H9 (cell line): ENCODE data around the gene GET3. TPM values are rescaled to one million over a fixed set of nuclear protein-coding genes. Genes with fewer than 3 reads are reported as not detected.

ENCODE experiments used
- DNase-seq: peaks from one replicate; pipeline ENCODE4 v3.0.0-alpha.2; 2017
- H2AFZ ChIP-seq: one replicate; pipeline ENCODE4 v1.6.1; 2013; ENCODE audit warnings: mild to moderate bottlenecking, low read length, control low read depth, moderate library complexity
- H2AK5ac ChIP-seq: 2 replicates; pipeline ENCODE4 v1.6.1; 2013; ENCODE audit warnings: low read length, control low read depth, mixed read lengths; ENCODE audit not compliant: insufficient read length
- H2BK120ac ChIP-seq: one replicate; pipeline ENCODE4 v1.6.1; 2013; ENCODE audit warnings: low read depth, mild to moderate bottlenecking, low read length, control low read depth, inconsistent platforms; ENCODE audit not compliant: poor library complexity, severe bottlenecking
- H2BK12ac ChIP-seq: 2 replicates; pipeline ENCODE4 v1.6.1; 2013; ENCODE audit warnings: low read length, control low read depth, mixed read lengths, low read depth; ENCODE audit not compliant: insufficient read length
- H2BK15ac ChIP-seq: 2 replicates; pipeline ENCODE4 v1.6.1; 2013; ENCODE audit warnings: low read depth, low read length, control low read depth
- H2BK20ac ChIP-seq: one replicate; pipeline ENCODE4 v1.6.1; 2013; ENCODE audit warnings: low read depth, mild to moderate bottlenecking, low read length, control low read depth, inconsistent platforms; ENCODE audit not compliant: poor library complexity, severe bottlenecking
- H2BK5ac ChIP-seq: 2 replicates; pipeline ENCODE4 v1.6.1; 2013; ENCODE audit warnings: low read length, control low read depth, mixed read lengths; ENCODE audit not compliant: insufficient read length
- H3K14ac ChIP-seq: 2 replicates; pipeline ENCODE4 v1.6.1; 2013; ENCODE audit warnings: low read length, control low read depth; ENCODE audit not compliant: insufficient read depth
- H3K18ac ChIP-seq: 2 replicates; pipeline ENCODE4 v1.6.1; 2013; ENCODE audit warnings: low read depth, mild to moderate bottlenecking, mixed read lengths, low read length, control low read depth; ENCODE audit not compliant: insufficient read length
- H3K23ac ChIP-seq: 2 replicates; pipeline ENCODE4 v1.6.1; 2013; ENCODE audit warnings: low read length, control low read depth, mixed read lengths, low read depth; ENCODE audit not compliant: insufficient read length
- H3K23me2 ChIP-seq: 2 replicates; pipeline ENCODE4 v1.6.1; 2013; ENCODE audit warnings: low read depth, mild to moderate bottlenecking, mixed read lengths, low read length, control low read depth; ENCODE audit not compliant: insufficient read length, poor library complexity, severe bottlenecking
- H3K27ac ChIP-seq: 2 replicates; pipeline ENCODE4 v1.5.1; 2013; ENCODE audit warnings: low read length, control low read depth, mixed read lengths, low read depth; ENCODE audit not compliant: insufficient read length
- H3K27me3 ChIP-seq: 2 replicates; pipeline ENCODE4 v1.6.1; 2013; ENCODE audit warnings: low read length, control low read depth, inconsistent platforms; ENCODE audit not compliant: insufficient read depth
- H3K4ac ChIP-seq: 2 replicates; pipeline ENCODE4 v1.6.1; 2013; ENCODE audit warnings: low read depth, mild to moderate bottlenecking, control low read depth, inconsistent platforms, low read length, moderate library complexity
- H3K4me1 ChIP-seq: 2 replicates; pipeline ENCODE4 v1.6.1; 2013; ENCODE audit warnings: low read length, control low read depth, inconsistent platforms; ENCODE audit not compliant: insufficient read depth
- H3K4me2 ChIP-seq: 2 replicates; pipeline ENCODE4 v1.6.1; 2013; ENCODE audit warnings: low read length, control low read depth, mixed read lengths; ENCODE audit not compliant: insufficient read length, insufficient read depth
- H3K56ac ChIP-seq: 2 replicates; pipeline ENCODE4 v1.6.1; 2013; ENCODE audit warnings: low read depth, mild to moderate bottlenecking, mixed read lengths, low read length, control low read depth; ENCODE audit not compliant: insufficient read length
- H3K79me1 ChIP-seq: 2 replicates; pipeline ENCODE4 v1.6.1; 2013; ENCODE audit warnings: low read depth, mild to moderate bottlenecking, moderate library complexity, low read length, control low read depth, inconsistent platforms; ENCODE audit not compliant: insufficient read depth, poor library complexity, severe bottlenecking
- H3K79me2 ChIP-seq: 2 replicates; pipeline ENCODE4 v1.6.1; 2013; ENCODE audit warnings: low read length, control low read depth, inconsistent platforms; ENCODE audit not compliant: insufficient read depth
- H3K9ac ChIP-seq: 2 replicates; pipeline ENCODE4 v1.6.1; 2013; ENCODE audit warnings: low read length, control low read depth, mixed read lengths; ENCODE audit not compliant: insufficient read length; ENCODE audit errors: extremely low read depth
- H3K9me3 ChIP-seq: one replicate; pipeline ENCODE4 v1.6.1; 2013; ENCODE audit warnings: low read depth, low read length, inconsistent platforms; ENCODE audit not compliant: control insufficient read depth
- H3T11ph ChIP-seq: one replicate; pipeline ENCODE4 v1.6.1; 2013; ENCODE audit warnings: mild to moderate bottlenecking, low read length, control low read depth, inconsistent platforms
- H4K20me1 ChIP-seq: one replicate; pipeline ENCODE4 v1.6.1; 2013; ENCODE audit not compliant: control insufficient read depth, insufficient read length, insufficient read depth
- H4K5ac ChIP-seq: 2 replicates; pipeline ENCODE4 v1.6.1; 2013; ENCODE audit warnings: low read depth, mild to moderate bottlenecking, mixed read lengths, low read length, control low read depth; ENCODE audit not compliant: insufficient read length
- H4K8ac ChIP-seq: replicated peaks from 2 replicates; pipeline ENCODE4 v1.6.1; 2013; ENCODE audit warnings: low read length, control low read depth, mixed read lengths, low read depth; ENCODE audit not compliant: insufficient read length
- H4K91ac ChIP-seq: 2 replicates; pipeline ENCODE4 v1.6.1; 2013; ENCODE audit warnings: low read depth, mild to moderate bottlenecking, moderate library complexity, mixed read lengths, low read length, control low read depth; ENCODE audit not compliant: insufficient read length
- H3K27ac Mint-ChIP-seq, 3 experiments: 2 replicates in 2 of 3; 3 replicates in 1 of 3; pipeline ENCODE4 v1.8.0; 2020 to 2021; ENCODE audit warnings: mixed read lengths in 3 of 3, mild to moderate bottlenecking in 1 of 3, moderate library complexity in 1 of 3
- H3K27me3 Mint-ChIP-seq: 2 replicates; pipeline ENCODE4 v1.8.0; 2021; ENCODE audit warnings: low read depth, mild to moderate bottlenecking, moderate library complexity, mixed read lengths
- H3K36me3 Mint-ChIP-seq, 3 experiments: 2 replicates in 2 of 3; 3 replicates in 1 of 3; pipeline ENCODE4 v1.8.0; 2020 to 2021; ENCODE audit warnings: low read depth in 3 of 3, mixed read lengths in 3 of 3; ENCODE audit not compliant: insufficient read depth in 1 of 3
- H3K4me1 Mint-ChIP-seq, 2 experiments: 2 replicates each; pipeline ENCODE4 v1.8.0; 2020; ENCODE audit warnings: mixed read lengths in 2 of 2
- H3K4me3 Mint-ChIP-seq, 2 experiments: 2 replicates in 1 of 2; 3 replicates in 1 of 2; pipeline ENCODE4 v1.8.0; 2020 to 2021; ENCODE audit warnings: mild to moderate bottlenecking in 2 of 2, mixed read lengths in 2 of 2, moderate library complexity in 1 of 2
- H3K9me3 Mint-ChIP-seq, 2 experiments: 2 replicates in 1 of 2; 3 replicates in 1 of 2; pipeline ENCODE4 v1.8.0; 2020; ENCODE audit warnings: mild to moderate bottlenecking in 2 of 2, mixed read lengths in 2 of 2, moderate library complexity in 1 of 2
- WGBS: extraction: QIAGEN DNeasy Blood & Tissue Kit; methylation state at CpG from one replicate; pipeline ENCODE4 v1.1.7; 2013; ENCODE audit warnings: missing lambda C conversion rate, low lambda C conversion rate, mixed read lengths; ENCODE audit not compliant: insufficient read length; ENCODE audit errors: extremely low coverage; 5-methylcytosine and 5-hydroxymethylcytosine counted together
- total RNA-seq: library from RNA; stranded (reverse); gene quantifications from 2 replicates; pipeline ENCODE4 v1.2.1, GENCODE V29; 2021
- TF ChIP-seq, protein P1 (sequence below): fragments of 200-600 bp; sonication (generic); conservative IDR thresholded peaks from 3 replicates; pipeline ENCODE4 v1.8.0; 2021; ENCODE audit warnings: antibody characterized with exemption, mild to moderate bottlenecking

Gene GET3
- total RNA-seq, 1 experiment from 2014 or later: 81.6 TPM

DNA sequence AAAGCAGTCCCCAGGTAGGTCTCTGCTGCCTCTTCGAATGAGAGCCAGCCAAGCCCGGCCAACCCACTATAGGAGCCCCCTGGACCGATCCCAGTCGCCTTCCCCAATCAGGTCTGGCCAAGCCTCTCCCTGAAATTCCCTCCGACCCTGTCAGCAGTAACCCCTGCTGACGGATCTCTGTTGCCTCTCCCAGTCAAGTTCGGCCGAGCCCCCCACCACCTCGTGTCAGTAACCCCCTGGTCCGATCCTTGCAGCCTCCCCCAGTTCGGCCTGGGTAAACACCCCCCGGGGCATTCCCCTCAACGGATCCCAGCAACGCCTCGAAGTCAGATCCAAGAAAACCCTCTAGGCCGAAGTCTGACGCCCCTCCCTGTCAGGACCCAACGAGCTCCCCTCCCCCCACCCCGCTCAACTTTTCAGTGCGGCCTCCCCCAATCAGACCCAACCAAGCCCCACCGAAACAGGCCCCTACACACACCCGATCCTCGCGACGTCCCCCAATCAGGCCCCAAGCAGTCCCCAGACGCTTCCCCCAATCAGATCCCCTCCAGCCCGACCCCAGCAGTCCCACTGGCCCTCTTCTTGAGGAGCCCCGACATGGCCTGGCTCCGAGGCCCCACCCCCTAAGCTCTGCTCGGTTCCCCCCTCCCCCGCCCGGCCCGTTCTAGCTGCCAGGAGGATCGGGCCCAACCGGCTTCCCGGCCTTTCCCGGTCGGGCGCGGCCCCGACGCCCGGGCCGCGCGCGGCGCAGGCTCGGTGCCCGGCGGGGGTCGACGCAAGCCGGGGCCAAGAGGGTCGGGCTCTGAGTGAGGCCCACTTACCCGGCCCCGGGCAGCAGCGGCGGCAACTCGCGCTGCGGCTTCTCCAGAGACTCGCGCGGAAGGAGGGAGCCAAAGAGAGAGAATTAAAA is 15.4 kb upstream of the GET3 start:
- H3K9ac ChIP-seq: peak overlapping the region; percentile 83
- H3K79me2 ChIP-seq: peaks cover 26% of the 10 kb centered on the region; the same call in 1 of the 2 replicates
- H3T11ph ChIP-seq: no peak overlapping the region
- no peak overlapping the region for H2AK5ac ChIP-seq
- H3K14ac ChIP-seq: 0 out of 2 replicates have a peak overlapping the region, but pooled peaks have one; percentile 28
- peak overlapping the region; percentile 66 for H3K4me2 ChIP-seq
- no peak overlapping the region for H4K91ac ChIP-seq
- no peak overlapping the region for H2AFZ ChIP-seq
- H4K8ac ChIP-seq: no peak overlapping the region
- H3K9me3 ChIP-seq: no peaks in the 10 kb centered on the region
- Mint-ChIP-seq H3K27ac (peak overlapping the region; percentile 97 to 99 (median 98)), H3K4me3 (peak overlapping the region; percentile 97 to 98), H3K4me1 (peaks cover 15 to 24% of the 10 kb centered on the region in 2 experiments), H3K9me3 (no peaks in the 10 kb centered on the region), H3K36me3 (peaks cover 25 to 41% (median 27%) of the 10 kb centered on the region in 3 experiments; a peak in 6 of 7 replicates), H3K27me3 (no peaks in the 10 kb centered on the region)
- H3K79me1 ChIP-seq: peaks cover 10% of the 10 kb centered on the region
- no peak overlapping the region for H3K23ac ChIP-seq
- WGBS: no CpG with 5 or more reads among the region's 65 CpGs
- H3K27me3 ChIP-seq: no peaks in the 10 kb centered on the region
- H4K20me1 ChIP-seq: no peaks in the 10 kb centered on the region
- no peaks in the 10 kb centered on the region for H3K4me1 ChIP-seq
- H3K18ac ChIP-seq: peak overlapping the region; percentile 39
- TF ChIP-seq, protein P1, sequence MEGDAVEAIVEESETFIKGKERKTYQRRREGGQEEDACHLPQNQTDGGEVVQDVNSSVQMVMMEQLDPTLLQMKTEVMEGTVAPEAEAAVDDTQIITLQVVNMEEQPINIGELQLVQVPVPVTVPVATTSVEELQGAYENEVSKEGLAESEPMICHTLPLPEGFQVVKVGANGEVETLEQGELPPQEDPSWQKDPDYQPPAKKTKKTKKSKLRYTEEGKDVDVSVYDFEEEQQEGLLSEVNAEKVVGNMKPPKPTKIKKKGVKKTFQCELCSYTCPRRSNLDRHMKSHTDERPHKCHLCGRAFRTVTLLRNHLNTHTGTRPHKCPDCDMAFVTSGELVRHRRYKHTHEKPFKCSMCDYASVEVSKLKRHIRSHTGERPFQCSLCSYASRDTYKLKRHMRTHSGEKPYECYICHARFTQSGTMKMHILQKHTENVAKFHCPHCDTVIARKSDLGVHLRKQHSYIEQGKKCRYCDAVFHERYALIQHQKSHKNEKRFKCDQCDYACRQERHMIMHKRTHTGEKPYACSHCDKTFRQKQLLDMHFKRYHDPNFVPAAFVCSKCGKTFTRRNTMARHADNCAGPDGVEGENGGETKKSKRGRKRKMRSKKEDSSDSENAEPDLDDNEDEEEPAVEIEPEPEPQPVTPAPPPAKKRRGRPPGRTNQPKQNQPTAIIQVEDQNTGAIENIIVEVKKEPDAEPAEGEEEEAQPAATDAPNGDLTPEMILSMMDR: no peak
- no peak overlapping the region for H3K56ac ChIP-seq
- no peak overlapping the region for H2BK12ac ChIP-seq
- no peak overlapping the region for H3K4ac ChIP-seq
- no peak overlapping the region for H2BK15ac ChIP-seq
- H2BK5ac ChIP-seq: no peak overlapping the region
- H2BK20ac ChIP-seq: no peak overlapping the region
- no peak overlapping the region for H4K5ac ChIP-seq
- no peak overlapping the region for H2BK120ac ChIP-seq
- peaks cover 22% of the 10 kb centered on the region for H3K23me2 ChIP-seq
- DNase-seq: peak; percentile 89
- no peak overlapping the region for H3K27ac ChIP-seq
